ENCODE results near the gene HBG1. TPM values are rescaled to one million over a fixed set of nuclear protein-coding genes. Genes with fewer than 3 reads are reported as not detected.
"Not testable (repeated sequence)": the region's sequence is repeated elsewhere in the genome, so short reads cannot be mapped to it uniquely, and the experiment has no call there.

Gene HBG1
- total RNA-seq, 1 experiment from 2014 or later, result not detected

- WGBS (ENCODE audit: extremely low coverage, insufficient read length, low lambda C conversion rate), result no CpG with 5 or more reads among the region's 2 CpGs
- not testable (repeated sequence) for H2BK20ac ChIP-seq (ENCODE audit: low read depth, low read length, poor library complexity, severe bottlenecking); H3K79me1 ChIP-seq (ENCODE audit: insufficient read depth, low read depth, low read length, poor library complexity, severe bottlenecking); H3K9me3 Mint-ChIP-seq; H2BK5ac ChIP-seq (ENCODE audit: insufficient read length, low read length); H3K36me3 Mint-ChIP-seq (ENCODE audit: insufficient read depth in 1 of 3, low read depth in 3 of 3); H2AK5ac ChIP-seq (ENCODE audit: insufficient read length, low read length); H2BK120ac ChIP-seq (ENCODE audit: low read depth, low read length, poor library complexity, severe bottlenecking); H3K4me1 ChIP-seq (ENCODE audit: insufficient read depth, low read length); H2AFZ ChIP-seq (ENCODE audit: low read length); H2BK15ac ChIP-seq (ENCODE audit: low read depth, low read length); H4K8ac ChIP-seq (replicated peaks; ENCODE audit: insufficient read length, low read depth, low read length); H3K27ac ChIP-seq (ENCODE audit: insufficient read length, low read depth, low read length); H3K27me3 ChIP-seq (ENCODE audit: insufficient read depth, low read length); H2BK12ac ChIP-seq (ENCODE audit: insufficient read length, low read depth, low read length); DNase-seq; H3K79me2 ChIP-seq (ENCODE audit: insufficient read depth, low read length); H4K91ac ChIP-seq (ENCODE audit: insufficient read length, low read depth, low read length); H3K9me3 ChIP-seq (ENCODE audit: control insufficient read depth, low read depth, low read length); H3K4ac ChIP-seq (ENCODE audit: low read depth, low read length); H4K5ac ChIP-seq (ENCODE audit: insufficient read length, low read depth, low read length); H3K23ac ChIP-seq (ENCODE audit: insufficient read length, low read depth, low read length); H3T11ph ChIP-seq (ENCODE audit: low read length); H3K23me2 ChIP-seq (ENCODE audit: insufficient read length, low read depth, low read length, poor library complexity, severe bottlenecking); H3K14ac ChIP-seq (ENCODE audit: insufficient read depth, low read length); H3K4me3 Mint-ChIP-seq; H3K4me2 ChIP-seq (ENCODE audit: insufficient read depth, insufficient read length, low read length); H3K56ac ChIP-seq (ENCODE audit: insufficient read length, low read depth, low read length); H3K9ac ChIP-seq (ENCODE audit: extremely low read depth, insufficient read length, low read length); H4K20me1 ChIP-seq (ENCODE audit: control insufficient read depth, insufficient read depth, insufficient read length); H3K27ac Mint-ChIP-seq; H3K18ac ChIP-seq (ENCODE audit: insufficient read length, low read depth, low read length)
- peaks cover 38% of the 10 kb centered on the region for H3K27me3 Mint-ChIP-seq (ENCODE audit: low read depth)
- peaks cover 22% of the 10 kb centered on the region in 2 experiments for H3K4me1 Mint-ChIP-seq
These were observed 4.4 kb upstream of the HBG1 start for GRCh38 chr11:5254023-5254422.

GRCh38 chr11:5253440-5253839 lies 3.8 kb upstream of the HBG1 start:
- H3K9me3 Mint-ChIP-seq; H2BK20ac ChIP-seq (ENCODE audit: low read depth, low read length, poor library complexity, severe bottlenecking); H2AFZ ChIP-seq (ENCODE audit: low read length); H3K9ac ChIP-seq (ENCODE audit: extremely low read depth, insufficient read length, low read length); H3K4me2 ChIP-seq (ENCODE audit: insufficient read depth, insufficient read length, low read length); H3T11ph ChIP-seq (ENCODE audit: low read length); H4K5ac ChIP-seq (ENCODE audit: insufficient read length, low read depth, low read length); H2BK15ac ChIP-seq (ENCODE audit: low read depth, low read length); H2BK5ac ChIP-seq (ENCODE audit: insufficient read length, low read length); H3K18ac ChIP-seq (ENCODE audit: insufficient read length, low read depth, low read length); H3K56ac ChIP-seq (ENCODE audit: insufficient read length, low read depth, low read length); DNase-seq; H3K27me3 ChIP-seq (ENCODE audit: insufficient read depth, low read length); H4K20me1 ChIP-seq (ENCODE audit: control insufficient read depth, insufficient read depth, insufficient read length); H3K4me1 ChIP-seq (ENCODE audit: insufficient read depth, low read length); H3K27ac ChIP-seq (ENCODE audit: insufficient read length, low read depth, low read length); H3K23me2 ChIP-seq (ENCODE audit: insufficient read length, low read depth, low read length, poor library complexity, severe bottlenecking); H4K91ac ChIP-seq (ENCODE audit: insufficient read length, low read depth, low read length); H3K14ac ChIP-seq (ENCODE audit: insufficient read depth, low read length); H3K23ac ChIP-seq (ENCODE audit: insufficient read length, low read depth, low read length); H3K4me3 Mint-ChIP-seq; H3K9me3 ChIP-seq (ENCODE audit: control insufficient read depth, low read depth, low read length); H3K36me3 Mint-ChIP-seq (ENCODE audit: insufficient read depth in 1 of 3, low read depth in 3 of 3); H2AK5ac ChIP-seq (ENCODE audit: insufficient read length, low read length); H4K8ac ChIP-seq (replicated peaks; ENCODE audit: insufficient read length, low read depth, low read length); H3K79me2 ChIP-seq (ENCODE audit: insufficient read depth, low read length); H3K79me1 ChIP-seq (ENCODE audit: insufficient read depth, low read depth, low read length, poor library complexity, severe bottlenecking); H3K27ac Mint-ChIP-seq; H3K4ac ChIP-seq (ENCODE audit: low read depth, low read length); H2BK12ac ChIP-seq (ENCODE audit: insufficient read length, low read depth, low read length); H2BK120ac ChIP-seq (ENCODE audit: low read depth, low read length, poor library complexity, severe bottlenecking): not testable (repeated sequence)
- H3K4me1 Mint-ChIP-seq, result peaks cover 16 to 17% of the 10 kb centered on the region in 2 experiments
- H3K27me3 Mint-ChIP-seq (ENCODE audit: low read depth), result peaks cover 36% of the 10 kb centered on the region
- no CpG with 5 or more reads among the region's 5 CpGs for WGBS (ENCODE audit: extremely low coverage, insufficient read length, low lambda C conversion rate)
